IPS-15b (cell line): ENCODE measurements around the gene LMX1B.

Source experiments
- H3K27me3 ChIP-seq: one replicate; pipeline ENCODE4 v1.6.1; 2013; ENCODE audit warnings: low read length; ENCODE audit not compliant: control insufficient read depth, insufficient read depth
- H3K36me3 ChIP-seq: one replicate; pipeline ENCODE4 v1.6.1; 2013; ENCODE audit warnings: low read length; ENCODE audit not compliant: control insufficient read depth, insufficient read depth
- H3K4me1 ChIP-seq: one replicate; pipeline ENCODE4 v1.6.1; 2013; ENCODE audit warnings: mild to moderate bottlenecking, low read length; ENCODE audit not compliant: control insufficient read depth, insufficient read depth
- H3K4me3 ChIP-seq: one replicate; pipeline ENCODE4 v1.5.1; 2013; ENCODE audit warnings: low read depth, low read length
- H3K9ac ChIP-seq: one replicate; pipeline ENCODE4 v1.6.1; 2013; ENCODE audit warnings: low read depth, mild to moderate bottlenecking, low read length
- H3K9me3 ChIP-seq: one replicate; pipeline ENCODE4 v1.6.1; 2013; ENCODE audit warnings: mild to moderate bottlenecking, low read length; ENCODE audit not compliant: control insufficient read depth, insufficient read depth

Gene LMX1B

GRCh38 chr9:126692041-126692758 is 78.5 kb downstream of the LMX1B start:
- H3K9ac ChIP-seq: no peak overlapping the region
- H3K27me3 ChIP-seq: peaks cover 25% of the 10 kb centered on the region
- peaks cover 2% of the 10 kb centered on the region for H3K4me1 ChIP-seq
- H3K9me3 ChIP-seq: no peaks in the 10 kb centered on the region
- H3K4me3 ChIP-seq: no peak overlapping the region
- H3K36me3 ChIP-seq: no peaks in the 10 kb centered on the region

- H3K4me3 ChIP-seq: no peak overlapping the region
- H3K9ac ChIP-seq: no peak overlapping the region
- no peaks in the 10 kb centered on the region for H3K36me3 ChIP-seq
- peaks cover under 1% of the 10 kb centered on the region for H3K4me1 ChIP-seq
- H3K27me3 ChIP-seq: peaks cover 24% of the 10 kb centered on the region
- H3K9me3 ChIP-seq: no peaks in the 10 kb centered on the region
These were observed 79.2 kb downstream of the LMX1B start for GRCh38 chr9:126692759-126693427.

- no peaks in the 10 kb centered on the region for H3K4me1 ChIP-seq
- H3K36me3 ChIP-seq: no peaks in the 10 kb centered on the region
- H3K27me3 ChIP-seq: peaks cover 22% of the 10 kb centered on the region
- no peak overlapping the region for H3K4me3 ChIP-seq
- no peak overlapping the region for H3K9ac ChIP-seq
- H3K9me3 ChIP-seq: no peaks in the 10 kb centered on the region
These were observed 79.8 kb downstream of the LMX1B start for GRCh38 chr9:126693428-126693944.

- H3K4me1 ChIP-seq: no peaks in the 10 kb centered on the region
- H3K4me3 ChIP-seq: no peak overlapping the region
- no peaks in the 10 kb centered on the region for H3K36me3 ChIP-seq
- no peaks in the 10 kb centered on the region for H3K9me3 ChIP-seq
- H3K27me3 ChIP-seq: peaks cover 16% of the 10 kb centered on the region
- H3K9ac ChIP-seq: no peak overlapping the region
These were observed 80.7 kb downstream of the LMX1B start for GRCh38 chr9:126694206-126695081.

GRCh38 chr9:126695186-126695585 is 81.5 kb downstream of the LMX1B start:
- peaks cover 9% of the 10 kb centered on the region for H3K27me3 ChIP-seq
- H3K9me3 ChIP-seq: no peaks in the 10 kb centered on the region
- no peaks in the 10 kb centered on the region for H3K4me1 ChIP-seq
- H3K36me3 ChIP-seq: no peaks in the 10 kb centered on the region
- H3K9ac ChIP-seq: no peak overlapping the region
- no peak overlapping the region for H3K4me3 ChIP-seq

- H3K36me3 ChIP-seq: no peaks in the 10 kb centered on the region
These were observed 82.1 kb downstream of the LMX1B start for GRCh38 chr9:126695701-126696400.

GRCh38 chr9:126696401-126697145 is 82.8 kb downstream of the LMX1B start:
- H3K9ac ChIP-seq: no peak overlapping the region
- no peaks in the 10 kb centered on the region for H3K9me3 ChIP-seq
- H3K4me1 ChIP-seq: no peaks in the 10 kb centered on the region
- no peak overlapping the region for H3K4me3 ChIP-seq
- H3K27me3 ChIP-seq: peaks cover 11% of the 10 kb centered on the region
- no peaks in the 10 kb centered on the region for H3K36me3 ChIP-seq

More at GRCh38 chr9:126695701-126696400, 82.1 kb downstream of the LMX1B start:
- no peaks in the 10 kb centered on the region for H3K9me3 ChIP-seq
- no peaks in the 10 kb centered on the region for H3K4me1 ChIP-seq
- H3K9ac ChIP-seq: no peak overlapping the region
- H3K4me3 ChIP-seq: no peak overlapping the region
- H3K27me3 ChIP-seq: peaks cover 9% of the 10 kb centered on the region

- no peaks in the 10 kb centered on the region for H3K9me3 ChIP-seq
- H3K9ac ChIP-seq: no peak overlapping the region
- peaks cover 17% of the 10 kb centered on the region for H3K27me3 ChIP-seq
- H3K4me3 ChIP-seq: no peak overlapping the region
- H3K36me3 ChIP-seq: no peaks in the 10 kb centered on the region
- no peaks in the 10 kb centered on the region for H3K4me1 ChIP-seq
These were observed 83.6 kb downstream of the LMX1B start for GRCh38 chr9:126697330-126697729.

GRCh38 chr9:126698251-126698650 is 84.5 kb downstream of the LMX1B start:
- no peak overlapping the region for H3K4me3 ChIP-seq
- H3K9me3 ChIP-seq: no peaks in the 10 kb centered on the region
- peaks cover 18% of the 10 kb centered on the region for H3K27me3 ChIP-seq
- no peaks in the 10 kb centered on the region for H3K36me3 ChIP-seq
- no peak overlapping the region for H3K9ac ChIP-seq
- peaks cover 2% of the 10 kb centered on the region for H3K4me1 ChIP-seq

- no peaks in the 10 kb centered on the region for H3K9me3 ChIP-seq
- peaks cover 19% of the 10 kb centered on the region for H3K27me3 ChIP-seq
- peaks cover 2% of the 10 kb centered on the region for H3K4me1 ChIP-seq
- H3K4me3 ChIP-seq: no peak overlapping the region
- H3K9ac ChIP-seq: no peak overlapping the region
- H3K36me3 ChIP-seq: no peaks in the 10 kb centered on the region
These were observed 85.0 kb downstream of the LMX1B start for GRCh38 chr9:126698756-126699155.
